WTC11 (cell line): ENCODE measurements around the gene HYI. TPM values are rescaled to one million over a fixed set of nuclear protein-coding genes. Genes with fewer than 3 reads are reported as not detected.

Source experiments
- ATAC-seq: fragments of 200-7000 bp; cut with Tn5 transposase; 2 replicates; pipeline ENCODE4 v1.10.0; 2021; ENCODE audit warnings: mild to moderate bottlenecking, moderate library complexity
- CTCF ChIA-PET: fragments of 300-600 bp; sonication (Branson Sonifier 250); formaldehyde crosslinking; loops from one replicate; lab custom pipeline; 2021; ENCODE audit warnings: antibody characterized with exemption; lab: Charles Lee
- POLR2A ChIA-PET: fragments of 350-600 bp; sonication (Branson Sonifier 250); formaldehyde crosslinking; loops from one replicate; lab custom pipeline; 2021; ENCODE audit warnings: antibody characterized with exemption; lab: Charles Lee
- DNase-seq: peaks from one replicate; pipeline ENCODE4 v3.0.0; 2021; ENCODE audit warnings: low spot score
- H3K27ac Mint-ChIP-seq: 2 replicates; pipeline ENCODE4 v1.8.0; 2021; ENCODE audit warnings: mixed read lengths
- H3K27me3 Mint-ChIP-seq: 2 replicates; pipeline ENCODE4 v1.8.0; 2021; ENCODE audit warnings: low read depth, mild to moderate bottlenecking, moderate library complexity, mixed read lengths
- H3K36me3 Mint-ChIP-seq: 2 replicates; pipeline ENCODE4 v1.8.0; 2021; ENCODE audit warnings: mixed read lengths
- H3K4me1 Mint-ChIP-seq: 2 replicates; pipeline ENCODE4 v1.8.0; 2022; ENCODE audit warnings: mixed read lengths
- H3K4me3 Mint-ChIP-seq: 2 replicates; pipeline ENCODE4 v1.8.0; 2021; ENCODE audit warnings: mild to moderate bottlenecking, moderate library complexity, mixed read lengths
- H3K9me3 Mint-ChIP-seq: 2 replicates; pipeline ENCODE4 v1.8.0; 2021; ENCODE audit warnings: mixed read lengths
- AFF4 ChIP-seq: sonication (generic); formaldehyde crosslinking; IDR thresholded peaks from 2 replicates; pipeline ENCODE4 v1.8.1; 2023; ENCODE audit warnings: mild to moderate bottlenecking, missing genetic modification reagents, borderline replicate concordance
- ARID4B ChIP-seq: sonication (generic); formaldehyde crosslinking; IDR thresholded peaks from 2 replicates; pipeline ENCODE4 v1.8.0; 2023; ENCODE audit warnings: missing genetic modification reagents, mild to moderate bottlenecking, borderline replicate concordance
- ELF4 ChIP-seq: sonication (generic); formaldehyde crosslinking; IDR thresholded peaks from 2 replicates; pipeline ENCODE4 v1.8.1; 2022; ENCODE audit warnings: low read depth, mild to moderate bottlenecking, moderate library complexity, missing genetic modification reagents
- MYBL2 ChIP-seq: sonication (generic); formaldehyde crosslinking; IDR thresholded peaks from 2 replicates; pipeline ENCODE4 v1.8.1; 2023; ENCODE audit warnings: mild to moderate bottlenecking, moderate library complexity, missing genetic modification reagents
- NR3C1 ChIP-seq: sonication (generic); formaldehyde crosslinking; conservative IDR thresholded peaks from 2 replicates; pipeline ENCODE4 v1.8.1; 2023; ENCODE audit warnings: low read depth, mild to moderate bottlenecking, missing genetic modification reagents
- SOX15 ChIP-seq: fragments of 250-450 bp; sonication (Bioruptor Pico); IDR thresholded peaks from 2 replicates; pipeline ENCODE4 v1.9.0; 2021; ENCODE audit warnings: mild to moderate bottlenecking
- TEAD4 ChIP-seq: sonication (generic); formaldehyde crosslinking; IDR thresholded peaks from 2 replicates; pipeline ENCODE4 v1.8.0; 2022; ENCODE audit warnings: mild to moderate bottlenecking, missing genetic modification reagents
- ZNF138 ChIP-seq: sonication (generic); formaldehyde crosslinking; conservative IDR thresholded peaks from 2 replicates; pipeline ENCODE4 v1.8.1; 2022; ENCODE audit warnings: mild to moderate bottlenecking, moderate library complexity, missing genetic modification reagents
- ZNF219 ChIP-seq: sonication (generic); formaldehyde crosslinking; IDR thresholded peaks from 2 replicates; pipeline ENCODE4 v1.8.0; 2023; ENCODE audit warnings: missing genetic modification reagents, mild to moderate bottlenecking, borderline replicate concordance
- ZNF281 ChIP-seq: sonication (generic); formaldehyde crosslinking; IDR thresholded peaks from 2 replicates; pipeline ENCODE4 v1.8.0; 2023; ENCODE audit warnings: mild to moderate bottlenecking, missing genetic modification reagents
- ZNF532 ChIP-seq: fragments of 250-450 bp; sonication (Bioruptor Pico); IDR thresholded peaks from 2 replicates; pipeline ENCODE4 v1.9.0; 2021; ENCODE audit warnings: mild to moderate bottlenecking, borderline replicate concordance
- total RNA-seq: library from RNA; stranded (reverse); gene quantifications from 3 replicates; pipeline ENCODE4 v1.2.3, GENCODE V29; 2021

HYI gene
- total RNA-seq, 1 experiment from 2014 or later = 23.2 TPM

- no peak overlapping the region for H3K27ac Mint-ChIP-seq
- ChIA-PET POLR2A (no interaction called here), CTCF (interaction anchor here (0.5 to 1.4 kb wide), 4 partner anchors 28 to 215 kb away, joined by 3 read pairs; no protein-coding TSS in a partner anchor)
- H3K9me3 Mint-ChIP-seq = no peaks in the 10 kb centered on the region
- H3K4me1 Mint-ChIP-seq = peaks cover 7% of the 10 kb centered on the region; the same call in 1 of the 2 replicates
- no peaks in the 10 kb centered on the region for H3K27me3 Mint-ChIP-seq
- no peak for ATAC-seq
- peaks cover 7% of the 10 kb centered on the region for H3K36me3 Mint-ChIP-seq
- TF ChIP-seq AFF4 (CRISPR knock-in tag) (no peak), ZNF281 (CRISPR knock-in tag) (no peak), ARID4B (CRISPR knock-in tag) (no peak), SOX15 (CRISPR knock-in tag) (no peak), NR3C1 (no peak), ZNF219 (CRISPR knock-in tag) (no peak), ZNF138 (CRISPR knock-in tag) (no peak), ZNF532 (CRISPR knock-in tag) (no peak), ELF4 (CRISPR knock-in tag) (no peak), TEAD4 (CRISPR knock-in tag) (no peak), MYBL2 (CRISPR knock-in tag) (no peak)
- TF ChIP-seq, all 79 proteins: peak for 0
- DNase-seq = no peak
- H3K4me3 Mint-ChIP-seq = no peak overlapping the region
Observed at GRCh38 chr1:43441894-43442637, 11.7 kb downstream of the HYI start.
